ENCODE measurements around the gene ANKLE1.
A peak's percentile ranks its signal among the peaks of the same experiment; 100 is the strongest.
"Not testable (repeated sequence)": the region's sequence is repeated elsewhere in the genome, so short reads cannot be mapped to it uniquely, and the experiment has no call there.

Gene ANKLE1

DNA sequence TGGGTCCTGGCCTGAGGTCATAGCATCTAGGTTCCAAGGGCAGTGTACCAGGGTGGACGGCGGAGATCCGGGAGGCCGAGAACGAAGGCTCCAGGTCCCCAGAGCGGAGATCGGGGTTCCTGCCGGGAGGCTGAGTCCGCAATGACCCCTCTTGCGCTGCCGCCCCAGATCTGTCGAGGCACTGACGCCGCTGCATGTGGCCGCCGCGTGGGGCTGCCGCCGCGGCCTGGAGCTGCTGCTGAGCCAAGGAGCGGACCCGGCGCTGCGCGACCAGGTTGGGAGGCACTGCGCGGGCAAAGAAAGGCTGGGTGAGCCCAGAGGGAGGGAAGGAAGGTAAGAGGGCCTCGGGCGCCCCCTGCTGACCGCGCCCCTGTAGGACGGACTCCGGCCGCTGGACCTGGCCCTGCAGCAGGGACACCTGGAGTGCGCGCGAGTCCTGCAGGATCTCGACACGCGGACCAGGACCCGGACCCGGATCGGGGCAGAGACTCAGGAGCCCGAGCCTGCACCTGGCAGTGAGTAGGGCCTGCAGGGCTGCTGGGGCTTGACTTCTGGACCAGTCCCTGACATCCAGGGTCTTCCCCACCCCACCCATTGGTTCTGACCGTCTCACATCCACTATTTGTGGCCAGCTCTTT, 906 bp downstream of the ANKLE1 start:
- peak; percentile 72 to 73 for DNase-seq

DNA sequence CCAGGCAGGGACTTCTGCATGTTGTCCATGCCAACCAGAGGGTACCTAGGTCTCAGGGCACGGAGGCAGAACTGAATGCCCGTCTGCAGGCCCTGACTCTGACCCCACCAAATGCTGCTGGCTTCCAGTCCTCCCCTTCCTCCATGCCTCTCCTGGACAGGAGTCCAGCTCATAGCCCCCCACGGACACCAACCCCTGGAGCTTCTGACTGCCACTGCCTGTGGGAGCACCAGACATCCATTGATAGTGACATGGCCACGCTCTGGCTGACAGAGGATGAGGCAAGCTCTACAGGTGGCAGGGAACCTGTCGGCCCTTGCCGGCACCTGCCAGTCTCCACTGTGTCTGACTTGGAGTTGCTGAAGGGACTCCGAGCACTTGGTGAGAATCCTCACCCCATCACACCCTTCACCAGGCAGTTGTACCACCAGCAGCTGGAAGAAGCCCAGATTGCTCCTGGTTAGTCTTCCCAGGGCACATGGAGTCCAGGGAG, 1.8 kb downstream of the ANKLE1 start:
- DNase-seq, result no peak

DNA sequence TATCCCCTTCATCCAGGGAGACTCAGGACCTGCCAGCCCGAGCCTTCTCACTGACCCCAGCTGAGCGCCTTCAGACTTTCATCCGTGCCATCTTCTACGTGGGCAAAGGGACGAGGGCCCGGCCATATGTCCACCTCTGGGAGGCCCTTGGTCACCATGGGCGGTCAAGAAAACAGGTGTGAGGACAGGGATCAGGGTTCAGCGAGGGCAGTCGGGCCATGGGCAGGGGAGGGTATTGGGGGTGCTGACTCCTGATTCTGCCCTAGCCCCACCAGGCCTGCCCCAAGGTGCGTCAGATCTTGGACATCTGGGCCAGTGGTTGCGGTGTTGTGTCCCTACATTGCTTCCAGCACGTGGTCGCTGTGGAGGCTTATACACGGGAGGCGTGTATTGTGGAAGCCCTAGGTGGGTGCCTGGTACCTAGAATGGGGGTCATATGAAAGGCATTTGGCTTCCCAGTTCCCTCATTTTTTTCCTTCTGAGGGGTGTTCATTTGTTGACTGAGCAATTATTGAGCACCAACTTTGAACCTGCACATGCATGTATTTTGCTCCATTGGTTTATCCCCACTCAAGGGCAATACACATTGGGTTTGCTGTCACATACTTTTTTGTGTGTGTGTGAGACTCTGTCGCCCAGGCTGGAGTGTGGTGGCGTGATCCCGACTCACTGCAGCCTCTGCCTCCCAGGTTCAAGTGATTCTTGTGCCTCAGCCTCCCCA, 3.9 kb downstream of the ANKLE1 start:
- no peak for DNase-seq

DNA sequence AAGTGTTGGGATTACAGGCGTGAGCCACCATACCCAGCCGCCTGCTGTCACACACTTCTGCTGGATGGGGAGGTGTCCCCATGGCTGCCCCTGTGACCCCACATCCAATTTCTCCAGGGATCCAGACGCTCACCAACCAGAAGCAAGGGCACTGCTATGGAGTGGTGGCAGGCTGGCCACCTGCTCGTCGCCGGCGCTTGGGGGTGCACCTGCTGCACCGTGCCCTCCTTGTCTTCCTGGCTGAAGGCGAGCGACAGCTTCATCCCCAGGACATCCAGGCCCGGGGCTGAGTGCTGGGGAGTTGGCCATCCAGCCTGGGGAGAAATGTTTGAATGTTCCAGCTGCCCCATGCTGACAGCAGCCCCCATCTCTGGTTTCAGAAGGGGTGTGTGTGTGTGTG, 4.6 kb downstream of the ANKLE1 start:
- DNase-seq, result no peak

DNA sequence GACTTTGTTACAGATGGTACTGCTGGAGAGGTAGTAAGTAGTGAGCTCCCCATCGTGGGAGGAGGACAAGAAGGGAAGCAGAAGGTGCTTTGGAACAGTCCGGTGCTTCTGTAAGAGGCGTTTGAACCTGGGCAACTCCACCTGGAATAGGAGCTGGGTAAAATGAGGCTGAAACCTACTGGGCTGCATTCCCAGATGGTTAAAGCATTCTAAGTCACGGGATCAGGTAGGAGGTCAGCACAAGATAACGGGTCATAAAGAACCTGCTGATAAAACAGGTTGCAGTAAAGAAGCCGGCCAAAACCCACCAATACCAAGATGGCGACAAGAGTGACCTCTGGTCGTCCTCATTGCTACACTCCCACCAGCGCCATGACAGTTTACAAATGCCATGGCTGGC, 5.1 kb downstream of the ANKLE1 start:
- no peak for DNase-seq

DNA sequence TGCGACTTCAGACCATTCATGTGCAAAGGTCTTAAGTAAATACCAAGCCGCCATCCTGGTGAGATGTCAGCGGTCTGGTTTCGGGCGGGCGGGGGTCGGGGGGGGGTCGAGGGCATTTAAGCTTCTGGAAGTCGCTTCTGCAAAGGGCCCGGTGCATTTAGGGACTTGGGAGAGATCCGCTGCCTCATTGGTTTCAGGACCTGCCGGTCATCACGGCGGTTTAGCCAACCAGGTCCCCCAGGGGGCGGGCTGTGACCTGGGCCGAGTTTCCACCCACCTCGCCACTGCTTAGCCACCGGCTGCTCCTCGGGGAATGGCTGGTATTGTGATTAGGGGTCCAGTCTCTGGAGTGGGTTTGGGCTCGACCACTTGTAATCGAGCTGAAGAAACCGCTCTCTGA, 7.8 kb downstream of the ANKLE1 start:
- peak; percentile 73 to 87 for DNase-seq

DNA sequence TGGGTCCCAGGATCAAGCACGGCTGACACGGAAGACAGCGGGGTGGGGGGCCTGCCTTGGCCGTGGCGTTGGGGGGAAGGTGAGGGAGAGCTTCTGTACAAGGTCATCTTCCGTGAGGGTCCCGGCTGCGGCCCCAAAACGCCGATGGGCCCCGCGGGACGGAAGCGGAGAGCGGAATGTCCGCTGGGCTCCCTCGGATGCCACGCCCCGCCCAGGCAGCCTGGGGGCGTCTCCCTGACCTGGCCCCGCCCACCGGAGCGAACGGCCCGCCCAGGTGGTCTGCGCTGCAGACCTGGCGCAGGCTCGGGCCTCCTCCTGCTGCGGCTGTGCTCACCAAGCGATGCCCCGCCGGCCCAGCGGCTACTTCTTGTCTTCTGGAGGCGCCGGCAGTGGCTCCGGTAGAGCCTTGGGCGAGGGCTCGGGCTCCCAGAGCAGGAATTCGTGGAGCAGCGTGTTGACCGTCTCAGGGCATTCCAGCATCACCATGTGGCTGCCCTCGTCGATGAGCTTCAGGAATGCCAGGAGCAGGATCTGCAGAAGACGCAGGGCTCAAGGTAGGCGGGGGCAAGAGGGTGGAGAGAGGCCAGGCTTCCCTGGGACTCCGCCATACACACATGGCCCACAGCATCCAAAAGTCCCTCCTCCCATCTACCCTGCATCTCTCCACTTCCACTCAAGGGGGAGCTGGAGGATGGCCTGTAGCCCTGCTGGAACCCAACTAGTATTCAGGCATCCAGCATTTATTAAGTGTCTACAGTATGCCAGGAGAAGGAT, 10.8 kb downstream of the ANKLE1 start:
- peak; percentile 85 to 89 for DNase-seq

DNA sequence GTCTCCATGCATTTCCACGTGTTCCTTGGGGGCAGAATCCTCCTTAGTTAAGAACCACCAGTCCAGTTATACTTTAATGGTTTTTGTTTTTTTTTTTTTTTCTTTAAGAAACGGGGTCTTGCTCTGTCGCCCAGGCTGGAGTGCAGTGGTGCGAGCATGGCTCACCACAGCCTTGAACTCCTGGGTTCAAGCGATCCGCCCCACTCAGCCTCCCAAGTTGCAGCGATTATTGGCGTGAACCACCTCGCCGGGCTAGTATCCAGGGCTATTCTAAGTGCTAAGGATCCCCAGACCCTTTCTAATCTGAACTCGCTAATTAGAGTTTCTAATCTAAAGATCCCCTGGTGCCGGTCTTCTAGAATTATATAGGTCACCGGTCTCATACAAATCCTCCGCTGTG, 11.9 kb downstream of the ANKLE1 start:
- no peak for DNase-seq

DNA sequence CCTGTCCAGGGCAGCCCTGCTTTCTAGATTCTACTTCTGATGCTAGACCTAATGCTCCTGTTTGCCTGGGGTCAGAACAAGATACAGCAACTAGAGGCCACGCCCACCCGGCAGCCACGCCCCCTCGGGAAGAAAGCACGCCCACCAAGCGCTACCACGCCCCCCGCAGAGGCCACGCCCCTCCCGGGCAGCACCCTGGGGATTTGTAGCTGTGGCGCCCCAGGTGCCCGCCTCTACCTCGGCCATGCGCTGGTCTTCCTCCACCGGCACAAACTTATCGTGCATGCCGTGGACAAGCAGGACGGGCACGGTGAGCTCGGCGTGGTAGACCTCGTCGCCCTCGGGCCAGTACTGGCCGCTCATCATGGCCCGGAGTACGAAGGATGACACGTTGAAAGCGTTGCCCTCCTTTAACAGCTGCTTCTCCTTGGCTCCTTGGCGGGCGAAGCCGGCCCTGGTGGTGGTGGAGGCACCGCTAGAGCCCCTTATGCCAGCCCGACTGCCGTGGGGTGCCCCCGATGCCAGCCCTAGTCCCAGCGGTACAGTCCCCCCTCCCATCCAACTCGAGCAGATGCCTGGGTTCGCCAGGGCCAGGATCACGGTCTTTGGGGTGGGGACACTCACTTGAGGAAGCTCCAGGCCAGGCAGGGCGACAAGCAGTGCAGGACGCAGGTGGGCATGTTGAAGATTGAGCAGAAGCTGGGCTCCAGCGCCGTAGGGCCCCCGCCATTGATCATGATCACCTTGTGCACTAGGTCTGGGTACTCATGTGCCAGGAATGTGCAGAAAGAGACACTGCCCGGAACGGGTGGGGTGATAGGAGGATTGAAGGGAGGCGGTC, 12.6 kb downstream of the ANKLE1 start:
- peak in 1 of 2 donors; percentile 18 for DNase-seq

DNA sequence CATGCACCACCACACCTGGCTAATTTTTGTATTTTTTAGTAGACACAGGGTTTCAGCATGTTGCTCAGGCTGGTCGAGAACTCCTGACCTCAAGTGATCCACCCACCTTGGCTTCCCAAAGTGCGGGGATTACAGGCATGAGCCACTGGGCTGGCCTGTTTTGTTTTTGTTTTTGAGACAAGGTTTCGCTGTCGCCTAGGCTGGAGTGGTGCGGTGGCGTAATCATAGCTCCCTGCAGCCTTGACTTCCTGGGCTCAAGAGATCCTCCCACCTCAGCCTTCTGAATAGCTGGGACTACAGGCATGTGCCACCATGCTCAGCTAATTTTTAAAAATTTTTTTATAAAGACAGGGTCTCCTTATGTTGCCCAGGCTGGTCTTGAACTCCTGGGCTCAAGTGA, 13.8 kb downstream of the ANKLE1 start:
- not testable (repeated sequence) for DNase-seq

DNA sequence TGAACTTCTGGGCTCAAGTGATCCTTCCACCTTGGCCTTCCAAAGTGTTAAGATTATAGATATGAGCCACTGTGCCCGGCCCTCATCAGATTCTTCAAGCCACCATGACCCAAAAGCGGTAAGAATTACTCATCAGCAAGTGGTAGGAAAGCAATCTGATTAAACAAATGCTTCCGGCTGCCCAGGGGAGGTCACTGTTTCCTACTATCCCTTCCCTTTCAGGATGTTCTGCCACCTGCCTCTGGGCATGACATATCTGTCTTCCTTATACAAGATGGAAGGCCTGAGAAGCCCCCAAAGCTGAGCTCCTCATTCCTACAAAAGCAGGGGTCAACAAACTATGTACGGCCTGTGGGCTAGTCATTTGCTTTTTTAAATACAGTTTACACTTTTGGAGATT, 14.6 kb downstream of the ANKLE1 start:
- DNase-seq, result peak in 1 of 2 donors; percentile 9

DNA sequence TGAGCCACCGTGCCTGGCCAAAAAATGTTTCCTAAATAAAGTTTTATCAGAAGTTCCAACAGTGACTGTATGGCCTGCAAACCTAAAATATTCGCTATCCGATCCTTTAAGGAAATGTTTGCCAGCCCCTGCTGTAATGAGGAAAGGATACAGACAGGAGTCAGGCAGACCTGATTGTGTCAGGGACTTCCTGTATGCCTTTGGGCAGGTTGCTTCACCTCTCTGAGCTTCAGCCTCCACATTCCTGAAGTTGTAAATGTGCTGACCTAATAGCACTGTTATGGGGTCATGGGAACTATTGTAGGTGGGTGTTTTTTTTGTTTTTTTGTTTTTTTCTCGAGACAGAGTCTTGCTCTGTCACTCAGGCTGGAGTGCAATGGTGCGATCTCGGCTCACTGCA, 15.3 kb downstream of the ANKLE1 start:
- DNase-seq, result no peak

DNA sequence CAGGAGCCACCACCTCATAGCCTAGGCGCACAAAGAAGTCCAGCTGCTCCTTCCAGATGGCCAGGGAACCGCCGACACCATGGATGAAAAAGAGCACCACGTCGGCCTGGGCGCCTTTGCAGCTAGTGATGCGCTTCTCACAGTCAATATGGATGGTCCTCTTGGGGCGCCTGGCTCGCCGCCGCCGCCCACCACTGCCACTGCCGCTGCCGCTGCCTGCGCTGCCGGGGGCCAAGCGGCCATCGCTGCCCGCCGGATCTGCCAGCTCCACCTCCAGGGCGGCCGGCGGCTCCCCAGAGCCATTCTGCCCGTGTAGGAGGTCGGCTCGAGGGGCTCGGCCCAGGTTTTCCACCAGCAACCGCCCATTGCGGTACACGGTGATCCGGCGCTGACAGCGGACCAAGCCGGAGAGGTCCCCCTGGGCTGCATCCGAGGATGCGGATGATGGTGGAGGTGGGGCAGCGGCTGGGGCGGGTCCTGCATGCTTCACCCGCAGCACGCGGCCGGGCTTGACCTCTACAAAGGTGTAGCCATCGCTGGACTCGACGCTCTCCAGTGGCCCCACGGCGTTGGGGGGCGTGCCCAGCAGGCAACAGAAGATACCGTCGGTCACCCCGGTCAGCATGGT, 19.4 kb downstream of the ANKLE1 start:
- DNase-seq, result no peak

DNA sequence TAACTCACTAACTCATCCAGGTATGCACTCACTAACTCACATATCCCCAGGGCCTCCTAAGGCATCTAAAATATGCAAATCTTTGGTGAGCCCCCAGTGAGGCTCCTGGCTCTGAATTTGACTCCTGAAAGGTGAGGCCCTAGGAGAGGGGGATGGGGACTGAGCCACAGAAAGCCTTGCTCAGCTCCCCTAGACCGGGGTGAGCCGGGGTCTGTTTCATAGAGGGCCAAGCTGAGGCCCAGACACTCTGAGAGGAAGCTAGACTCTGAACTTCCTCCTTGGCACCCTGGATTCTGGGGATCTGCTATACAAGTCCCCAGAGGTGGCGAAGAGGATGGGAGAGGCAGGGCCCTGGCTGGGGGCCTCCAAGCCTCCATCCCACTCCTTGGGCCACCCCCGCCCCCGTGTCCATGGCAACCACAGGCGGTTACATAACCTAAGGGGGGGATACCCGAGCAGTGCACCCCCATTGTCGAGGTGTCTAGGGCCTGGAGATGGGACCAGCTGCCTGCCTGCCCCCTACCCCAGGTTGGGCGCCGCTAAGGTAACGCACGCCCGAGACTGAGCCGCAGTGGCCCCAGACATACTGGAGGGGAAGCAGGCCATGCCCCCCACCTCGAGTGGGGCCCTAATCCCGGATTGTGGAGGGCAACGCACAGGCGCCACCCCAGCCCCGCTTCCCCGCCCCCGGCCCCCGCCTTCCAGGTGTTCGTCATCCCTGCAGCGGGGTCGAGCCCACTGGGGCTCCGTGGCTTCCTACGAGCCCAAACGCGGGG, 20.9 kb downstream of the ANKLE1 start:
- peak; percentile 57 to 66 for DNase-seq

DNA sequence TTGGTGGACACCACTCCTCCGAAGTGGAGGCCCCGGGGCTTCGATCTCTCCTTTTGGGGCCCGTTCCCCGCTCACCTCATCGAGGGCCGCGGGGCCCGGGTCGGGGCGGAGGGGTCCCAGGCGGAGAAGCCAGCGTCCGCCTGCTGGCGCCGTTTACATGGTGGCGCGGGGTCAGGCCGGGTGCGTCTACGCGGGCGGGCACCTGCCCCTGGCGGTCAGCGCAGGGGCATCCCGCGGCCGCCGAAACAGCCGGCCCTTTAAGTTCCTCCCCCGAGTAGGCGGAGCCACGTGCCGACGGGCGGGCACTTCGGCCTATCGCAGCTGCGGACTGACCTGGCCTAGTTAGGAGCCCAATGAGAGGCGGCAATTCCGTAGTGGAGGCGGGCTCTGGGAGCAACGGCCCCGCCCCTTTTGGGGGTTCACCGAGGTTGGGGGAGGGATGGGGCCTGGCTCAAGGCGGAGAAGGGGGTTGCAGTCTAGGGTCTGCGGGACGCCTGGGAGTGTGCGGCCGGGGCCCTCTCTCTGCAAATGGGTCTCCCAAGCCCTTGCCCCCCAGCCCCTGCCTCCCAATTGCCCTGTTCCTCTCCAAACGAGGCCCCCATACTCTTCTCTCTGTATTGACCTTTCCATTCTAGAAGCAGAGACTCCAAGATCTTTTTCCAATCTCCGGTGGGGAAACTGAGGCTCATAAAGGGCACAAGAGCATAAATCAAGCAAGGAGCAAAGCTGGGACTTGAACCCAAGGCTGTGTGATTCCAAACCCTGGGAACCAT, 21.7 kb downstream of the ANKLE1 start, which contains the start of gene ABHD8:
TSS of gene ABHD8 (minus strand) at position 259 of the 773 bp plus-strand sequence. CDS start 1,809 bp downstream, outside the sequence.
- peak; percentile 97 to 98 for DNase-seq

DNA sequence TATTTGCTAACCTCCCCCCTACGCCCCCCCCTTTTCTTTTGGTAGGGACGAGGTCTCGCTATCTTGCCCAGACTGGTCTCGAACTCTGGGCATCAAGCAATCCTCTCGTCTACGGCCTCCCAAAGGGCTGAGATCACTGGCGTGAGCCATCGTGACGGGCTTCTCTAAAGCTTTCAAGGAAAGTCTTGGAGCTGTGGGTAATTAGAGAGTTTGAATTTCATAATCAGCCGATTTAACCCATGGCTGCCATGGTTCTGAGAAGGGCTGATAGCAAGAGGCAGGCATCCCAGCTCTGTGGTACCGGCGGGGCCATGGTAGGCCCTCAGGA, 22.2 kb downstream of the ANKLE1 start:
- no peak for DNase-seq

DNA sequence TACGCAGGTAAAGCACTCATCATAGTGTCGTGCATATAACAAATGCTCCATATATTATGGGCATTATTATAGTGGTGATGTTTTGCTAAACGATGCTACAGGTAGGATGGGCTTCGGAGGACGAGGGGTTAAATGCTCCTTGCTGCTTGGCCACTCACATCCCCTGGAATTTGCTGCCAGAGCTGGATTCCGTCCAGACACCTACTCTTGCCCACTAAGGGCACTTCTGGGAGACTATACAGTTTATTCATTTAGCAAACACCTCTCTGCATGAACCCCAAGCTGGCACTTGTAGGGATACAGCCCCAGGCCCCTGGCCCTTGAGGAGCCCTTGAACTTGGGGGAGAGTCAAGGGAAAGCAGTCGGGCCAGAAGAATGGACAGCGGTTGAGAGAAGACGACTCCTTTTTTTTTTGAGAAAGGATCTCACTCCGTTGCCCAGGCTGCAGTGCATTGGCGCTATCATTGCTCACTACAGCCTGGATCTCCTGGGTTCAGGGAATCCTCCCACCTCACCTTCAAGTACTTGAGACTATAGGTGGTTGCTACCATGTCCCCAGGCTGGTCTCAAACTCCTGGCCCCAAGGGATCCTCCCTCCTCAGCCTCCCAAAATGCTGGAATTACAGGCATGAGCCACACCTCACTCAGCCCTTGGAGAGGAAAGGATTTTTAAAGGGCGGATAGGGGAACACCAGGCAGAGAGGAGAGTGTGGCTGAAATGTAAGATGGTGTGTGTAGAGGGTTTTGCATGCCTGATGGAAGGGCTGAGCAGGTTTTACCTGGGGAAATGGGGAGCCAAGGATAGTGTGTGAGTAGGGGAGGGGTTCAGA, 22.9 kb downstream of the ANKLE1 start:
- DNase-seq, result no peak

DNA sequence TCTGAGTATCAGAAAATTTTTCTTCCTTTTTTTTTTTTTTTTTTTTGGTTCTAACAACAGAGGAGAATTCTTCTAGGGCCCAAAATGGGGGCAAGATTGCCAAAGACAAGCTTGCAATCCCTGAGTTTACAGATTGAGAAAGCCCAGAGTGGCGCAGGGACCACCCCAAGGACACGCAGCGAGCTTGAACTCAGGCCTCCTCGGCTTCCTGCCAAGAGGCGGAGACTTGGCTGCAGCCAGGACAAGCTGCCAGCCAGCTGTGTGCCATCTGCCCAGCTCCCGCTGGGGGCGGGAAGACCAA, 23.5 kb downstream of the ANKLE1 start:
- DNase-seq, result no peak

DNA sequence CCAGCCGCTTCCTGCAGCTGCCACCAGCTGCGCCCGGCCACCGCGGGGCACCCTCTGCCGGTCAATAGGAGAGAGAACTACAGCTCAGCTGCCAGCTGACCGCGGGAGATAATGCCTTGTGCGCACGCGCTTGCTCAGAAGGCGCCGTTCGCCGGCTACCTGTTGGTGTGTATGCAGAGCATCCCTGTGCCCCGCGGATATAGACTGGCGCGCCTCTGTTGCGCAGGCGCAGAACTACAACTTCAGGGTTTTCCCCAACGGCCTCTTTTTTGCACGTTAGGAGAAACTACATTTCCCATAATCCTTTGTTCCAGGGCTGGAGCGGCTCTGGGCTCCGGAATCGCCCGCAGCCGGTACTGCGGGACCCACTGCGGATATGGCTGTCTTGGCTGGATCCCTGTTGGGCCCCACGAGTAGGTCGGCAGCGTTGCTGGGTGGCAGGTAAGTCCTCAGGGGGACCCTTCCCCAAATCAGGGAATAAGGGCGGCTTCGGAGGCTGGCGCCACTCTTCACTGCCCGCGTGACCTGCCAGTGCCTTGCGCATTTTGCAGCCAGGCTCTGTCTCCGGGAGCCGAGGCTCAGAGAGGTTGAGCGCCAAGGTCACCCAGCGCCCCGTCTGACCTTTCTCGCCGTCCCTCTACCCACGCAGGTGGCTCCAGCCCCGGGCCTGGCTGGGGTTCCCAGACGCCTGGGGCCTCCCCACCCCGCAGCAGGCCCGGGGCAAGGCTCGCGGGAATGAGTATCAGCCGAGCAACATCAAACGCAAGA, 24.0 kb downstream of the ANKLE1 start, which contains the start of gene MRPL34:
TSS of gene MRPL34 (plus strand) at position 356 of the 768 bp plus-strand sequence. CDS start at position 377, 21 bp downstream.
- DNase-seq, result peak; percentile 98 to 99

Measured in inflammatory macrophage (primary cell).